Stimulated activated effector memory CD8-positive, alpha-beta T cell treated with anti-CD3 and anti-CD28 coated beads, Interleukin-12 subunit alpha, Interleukin-12 subunit beta, amount 100 ng/mL, for 72 hours (primary cell): ENCODE results near the gene ADCY7.

ENCODE experiments used
- ATAC-seq: fragments of 150-1000 bp; cut with Tn5 transposase; 2 replicates; pipeline ENCODE4 v1.10.0; 2021
- DNase-seq, 2 donors: peaks; one replicate each; pipeline ENCODE4 v3.0.0; 2021 to 2022; ENCODE audit warnings: low spot score in 2 of 2
- H3K27ac Mint-ChIP-seq: one replicate; pipeline ENCODE4 v1.8.0; 2022; ENCODE audit warnings: mild to moderate bottlenecking, mixed read lengths
- H3K36me3 Mint-ChIP-seq: one replicate; pipeline ENCODE4 v1.8.0; 2022; ENCODE audit warnings: mild to moderate bottlenecking, mixed read lengths
- H3K4me1 Mint-ChIP-seq: one replicate; pipeline ENCODE4 v1.8.0; 2022; ENCODE audit warnings: mixed read lengths
- H3K4me3 Mint-ChIP-seq: one replicate; pipeline ENCODE4 v1.8.0; 2022; ENCODE audit warnings: mild to moderate bottlenecking, mixed read lengths
- H3K9me3 Mint-ChIP-seq: one replicate; pipeline ENCODE4 v1.8.0; 2022; ENCODE audit warnings: mixed read lengths

Gene ADCY7

DNA sequence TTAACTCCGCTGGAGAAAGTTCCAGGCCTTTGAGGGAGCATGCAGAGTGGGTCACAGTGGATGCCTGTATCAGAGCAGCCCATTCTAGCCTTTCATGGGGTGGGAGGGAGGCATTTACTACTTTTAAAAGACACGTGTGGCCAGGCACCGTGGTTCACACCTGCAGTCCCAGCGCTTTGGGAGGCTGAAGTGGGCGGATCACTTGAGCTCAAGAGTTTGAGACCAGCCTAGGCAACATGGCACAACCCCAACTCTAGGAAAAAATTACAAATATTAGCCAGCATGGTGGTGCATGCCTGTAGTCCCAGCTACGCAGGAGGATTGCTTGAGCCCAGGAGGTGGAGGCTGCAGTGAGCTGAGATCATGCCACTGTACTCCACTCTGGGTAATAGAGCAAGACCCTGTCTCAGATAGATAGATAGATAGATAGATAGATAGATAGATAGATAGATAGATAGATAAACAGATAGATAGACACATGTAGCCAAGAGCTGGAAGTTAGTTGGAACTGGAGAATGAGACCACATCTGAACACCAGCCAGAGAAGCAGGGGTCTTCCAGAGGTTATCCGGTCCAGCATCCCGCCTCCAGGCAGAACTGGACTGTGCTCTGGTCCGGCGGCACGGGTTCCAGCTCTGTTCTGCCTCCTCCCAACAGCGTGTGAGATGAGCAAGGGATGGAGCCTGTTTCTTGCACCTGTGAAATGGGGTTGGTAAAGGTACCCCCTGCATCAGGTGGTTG, 3.6 kb downstream of the ADCY7 start:
- Mint-ChIP-seq H3K4me1 (peaks cover 94% of the 10 kb centered on the region), H3K4me3 (peak overlapping the region; percentile 81), H3K36me3 (peaks cover 42% of the 10 kb centered on the region), H3K9me3 (no peaks in the 10 kb centered on the region), H3K27ac (peak overlapping the region; percentile 100)
- DNase-seq, result no peak
- ATAC-seq, result no peak

DNA sequence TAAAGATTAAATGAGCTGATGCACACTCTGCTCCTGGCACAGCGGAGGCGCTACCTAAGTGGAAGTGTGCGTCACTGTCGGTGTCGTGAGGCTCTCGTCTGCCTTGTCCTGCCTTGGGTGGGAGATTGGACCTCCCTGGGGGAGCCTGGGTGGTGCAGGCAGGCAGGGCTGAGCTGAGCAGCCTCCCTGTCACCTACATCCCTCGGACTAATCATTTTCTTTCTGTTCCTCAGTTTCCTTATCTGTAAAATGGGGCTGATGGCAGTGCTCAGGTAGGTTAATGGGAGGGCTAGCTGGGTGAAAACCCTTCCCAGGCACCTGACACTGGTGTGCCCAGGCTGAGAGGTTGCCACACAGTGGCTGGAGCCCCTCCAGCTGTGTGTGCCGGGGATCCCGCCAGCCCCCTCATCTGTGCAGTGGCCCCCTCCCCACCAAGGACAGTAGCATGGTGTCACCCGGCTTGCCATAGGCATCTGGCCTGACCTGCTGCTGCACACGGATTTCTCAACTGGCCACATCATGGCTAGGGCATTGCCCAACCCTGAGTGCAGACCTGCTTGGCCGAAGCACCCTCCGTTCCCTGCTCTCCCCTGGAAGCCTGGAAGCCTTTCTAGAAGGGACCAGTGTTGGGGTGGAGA, 4.3 kb downstream of the ADCY7 start:
- Mint-ChIP-seq H3K4me1 (peaks cover 94% of the 10 kb centered on the region), H3K9me3 (no peaks in the 10 kb centered on the region), H3K4me3 (peak overlapping the region; percentile 81), H3K36me3 (peaks cover 42% of the 10 kb centered on the region), H3K27ac (peak overlapping the region; percentile 100)
- ATAC-seq (no peak), DNase-seq (no peak)

DNA sequence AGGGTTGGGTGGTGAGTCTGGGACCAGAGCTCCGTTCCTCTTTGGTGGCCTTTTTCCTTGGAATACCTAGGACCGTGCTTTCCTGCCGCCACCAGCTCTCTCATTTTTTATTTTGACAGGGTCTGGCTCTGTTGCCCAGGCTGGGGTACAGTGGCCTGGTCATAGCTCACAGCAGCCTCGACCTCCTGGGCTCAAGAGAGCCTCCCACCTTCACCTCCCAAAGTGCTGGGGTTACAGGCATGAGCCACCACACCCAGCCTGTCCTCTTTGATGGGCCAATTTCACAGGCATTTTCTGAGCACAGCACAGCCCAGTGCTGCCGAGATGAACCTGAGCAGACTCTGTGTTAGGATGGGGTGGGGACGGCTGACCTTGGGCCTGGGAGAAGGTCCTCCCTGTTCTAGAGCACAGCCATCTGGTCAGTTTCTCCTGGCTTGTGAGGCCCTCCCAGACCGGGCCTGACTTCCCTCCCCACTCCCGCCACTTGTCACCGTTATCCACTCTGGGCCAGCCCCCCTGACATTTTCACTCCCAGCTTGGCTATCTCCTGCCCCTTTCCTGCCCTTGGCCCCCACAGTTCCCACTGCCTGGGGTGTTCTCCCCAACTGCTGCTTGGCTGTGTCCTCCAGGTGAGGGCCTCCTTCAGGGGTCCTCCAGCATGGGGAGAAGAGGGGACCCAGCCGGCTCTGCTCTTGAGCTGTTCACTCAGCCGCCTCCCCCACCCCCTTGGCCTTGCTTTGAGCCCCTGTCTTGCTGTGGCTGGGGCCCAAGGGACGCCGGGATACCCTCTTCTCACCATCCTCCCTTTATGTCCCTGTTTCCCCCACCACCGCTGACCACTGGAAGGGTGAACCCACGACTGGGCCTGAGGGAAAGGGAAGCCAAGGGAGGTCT, 5.0 kb downstream of the ADCY7 start:
- Mint-ChIP-seq H3K9me3 (no peaks in the 10 kb centered on the region), H3K27ac (peak overlapping the region; percentile 100), H3K36me3 (peaks cover 38% of the 10 kb centered on the region), H3K4me1 (peaks cover 93% of the 10 kb centered on the region), H3K4me3 (peak overlapping the region; percentile 97)
- ATAC-seq (no peak), DNase-seq (no peak)

DNA sequence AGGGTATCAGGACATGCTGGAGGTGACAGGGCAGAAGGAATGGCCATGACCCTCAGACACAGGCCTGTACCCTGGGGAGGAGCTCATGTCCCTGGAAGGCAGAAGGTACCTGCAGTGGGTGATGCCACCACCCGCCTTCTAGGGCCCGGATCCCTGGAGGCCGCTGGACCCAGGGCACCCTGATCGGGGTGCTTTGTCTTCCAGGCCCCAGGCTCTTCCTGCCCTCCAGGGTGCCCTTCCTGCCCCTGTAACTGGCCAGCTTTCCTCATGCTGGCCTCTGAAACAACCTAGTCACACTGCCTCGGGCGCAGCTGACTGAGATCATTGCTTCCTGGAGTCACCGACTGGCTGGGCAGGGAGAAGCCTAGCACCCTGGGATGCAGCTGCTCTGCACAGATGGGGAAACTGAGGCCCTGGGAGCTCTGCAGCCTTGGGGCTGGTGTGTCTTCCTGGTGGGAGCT, 5.8 kb downstream of the ADCY7 start:
- H3K36me3 Mint-ChIP-seq, result peaks cover 34% of the 10 kb centered on the region

DNA sequence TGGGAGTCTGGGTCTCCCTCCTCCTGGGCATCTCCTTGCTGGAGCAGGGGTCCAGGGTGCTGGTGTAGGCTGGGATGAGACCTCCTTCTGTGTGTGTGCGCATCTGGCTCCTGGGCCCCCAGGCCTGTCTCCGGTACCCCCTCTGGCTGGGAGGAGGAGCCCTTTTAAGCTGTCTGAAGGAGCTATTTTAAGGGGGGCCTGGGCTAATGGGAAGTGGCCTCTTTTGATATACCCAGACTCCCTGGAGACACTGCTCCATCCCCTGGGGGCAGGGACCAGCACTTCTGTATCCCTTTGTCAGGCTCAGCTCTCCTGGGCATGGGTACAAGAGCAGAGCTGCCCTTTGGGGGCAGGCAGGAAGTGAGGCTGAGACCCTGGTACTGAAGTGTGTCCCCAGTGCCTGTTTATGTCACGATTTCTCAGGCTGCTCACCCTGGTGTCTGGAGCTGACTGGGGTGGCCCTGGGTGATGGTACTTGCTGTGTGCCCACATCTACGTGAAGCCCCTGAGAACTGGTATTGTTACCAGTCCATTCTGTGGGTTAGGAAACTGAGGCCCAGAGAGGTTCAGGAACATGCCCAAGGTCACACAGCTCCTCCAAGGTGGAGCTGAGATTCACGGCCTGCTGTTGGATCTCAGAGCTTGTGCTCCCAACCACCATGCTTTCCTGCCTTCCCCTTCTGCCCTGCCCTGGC, 6.5 kb downstream of the ADCY7 start:
- Mint-ChIP-seq H3K4me1 (peaks cover 93% of the 10 kb centered on the region), H3K9me3 (no peaks in the 10 kb centered on the region), H3K36me3 (peaks cover 36% of the 10 kb centered on the region), H3K4me3 (peak overlapping the region; percentile 97), H3K27ac (peak overlapping the region; percentile 100)
- ATAC-seq, result no peak
- no peak for DNase-seq

More for the DNA sequence above, 5.8 kb downstream of the ADCY7 start:
- Mint-ChIP-seq H3K9me3 (no peaks in the 10 kb centered on the region), H3K4me1 (peaks cover 93% of the 10 kb centered on the region), H3K27ac (peak overlapping the region; percentile 100), H3K4me3 (peak overlapping the region; percentile 97)
- no peak for ATAC-seq
- no peak for DNase-seq

DNA sequence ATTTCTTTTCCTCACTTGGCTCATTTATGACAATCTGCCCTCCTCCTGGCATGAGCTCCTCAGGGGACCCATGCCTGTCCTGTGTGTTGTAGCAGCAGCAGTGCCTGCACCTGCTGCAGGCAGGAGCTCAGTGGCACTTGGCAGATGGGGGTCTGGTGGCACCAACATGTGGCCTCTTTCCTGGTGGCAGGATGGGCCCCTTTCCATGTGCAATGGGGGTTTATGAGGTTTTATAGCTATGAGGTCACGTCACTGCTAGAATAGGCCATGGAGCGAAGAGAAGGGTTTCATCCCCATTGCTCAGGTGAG, 7.0 kb downstream of the ADCY7 start:
- Mint-ChIP-seq H3K4me3 (peak overlapping the region; percentile 97), H3K36me3 (peaks cover 41% of the 10 kb centered on the region), H3K9me3 (peaks cover 3% of the 10 kb centered on the region), H3K27ac (peak overlapping the region; percentile 100), H3K4me1 (peaks cover 93% of the 10 kb centered on the region)
- DNase-seq (no peak), ATAC-seq (no peak)

DNA sequence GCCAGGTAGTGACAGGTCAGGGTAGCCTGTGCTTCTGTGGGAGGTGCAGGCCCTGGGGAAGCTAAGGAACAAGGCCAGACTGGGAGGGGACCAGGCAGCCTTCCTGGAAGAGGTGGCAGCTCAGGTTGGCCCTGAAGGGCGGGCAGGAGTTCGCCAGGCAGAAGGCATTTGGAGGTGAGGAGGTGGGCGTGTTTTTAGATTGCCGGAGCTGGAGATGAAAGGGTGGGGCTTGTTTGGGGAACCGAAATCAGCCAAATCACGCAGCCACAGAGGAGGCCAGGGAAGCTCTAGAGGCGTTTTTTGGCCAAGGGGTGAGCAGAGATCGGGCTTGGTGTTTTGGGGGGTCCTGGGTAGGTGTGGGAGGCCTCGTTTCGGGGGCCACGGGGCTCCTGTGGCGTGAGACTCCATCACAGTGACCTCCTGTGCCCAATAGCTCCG, 7.6 kb downstream of the ADCY7 start:
- H3K4me1 Mint-ChIP-seq, result peaks cover 93% of the 10 kb centered on the region
- H3K27ac Mint-ChIP-seq, result peak overlapping the region; percentile 100
- H3K36me3 Mint-ChIP-seq, result peaks cover 46% of the 10 kb centered on the region
- DNase-seq (no peak), ATAC-seq (peak; percentile 47)
- H3K9me3 Mint-ChIP-seq, result peaks cover 5% of the 10 kb centered on the region
- H3K4me3 Mint-ChIP-seq, result peak overlapping the region; percentile 97

DNA sequence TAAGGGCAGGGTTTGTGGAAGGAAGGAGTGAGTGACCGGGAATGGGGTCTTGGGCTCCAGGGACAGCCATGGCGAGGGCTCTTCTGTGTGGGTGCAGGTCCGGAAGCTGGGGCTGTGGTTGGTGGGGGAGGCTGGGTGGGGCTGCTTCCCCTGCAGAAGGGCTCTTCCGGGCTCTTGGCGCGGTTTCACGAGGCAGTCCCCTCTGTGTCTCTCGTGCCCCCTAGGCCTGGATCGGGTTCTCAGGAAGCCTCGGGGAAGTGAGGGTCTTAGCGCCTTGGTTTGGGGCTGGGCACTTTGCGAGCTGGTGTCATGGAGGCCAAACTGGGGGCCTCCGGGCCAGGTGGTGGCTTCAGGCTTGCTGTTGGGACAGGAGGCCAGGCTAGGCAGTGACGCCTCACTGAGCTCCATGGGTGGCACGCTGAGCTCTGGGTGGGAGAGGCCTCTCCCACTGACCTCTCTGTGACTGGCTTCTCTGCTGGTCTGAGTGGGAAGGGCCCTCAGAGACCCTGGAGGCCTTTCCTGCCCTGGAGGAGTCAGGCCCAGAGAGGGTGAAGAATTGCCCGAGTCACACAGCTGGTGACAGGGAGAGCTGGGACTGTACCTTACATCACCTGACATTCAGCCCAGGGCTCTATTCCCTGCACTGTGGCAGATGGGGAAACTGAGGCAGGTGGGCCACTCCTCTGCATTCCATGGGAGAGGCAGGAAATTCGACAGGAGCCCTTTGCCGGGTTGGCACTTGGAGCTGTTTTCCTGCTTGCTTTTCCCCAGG, 8.2 kb downstream of the ADCY7 start:
- ATAC-seq (peak; percentile 54), DNase-seq (peak in 1 of 2 donors; percentile 77)
- H3K9me3 Mint-ChIP-seq, result peaks cover 5% of the 10 kb centered on the region
- peak overlapping the region; percentile 100 for H3K27ac Mint-ChIP-seq
- peak overlapping the region; percentile 97 for H3K4me3 Mint-ChIP-seq
- peaks cover 48% of the 10 kb centered on the region for H3K36me3 Mint-ChIP-seq
- H3K4me1 Mint-ChIP-seq, result peaks cover 93% of the 10 kb centered on the region

DNA sequence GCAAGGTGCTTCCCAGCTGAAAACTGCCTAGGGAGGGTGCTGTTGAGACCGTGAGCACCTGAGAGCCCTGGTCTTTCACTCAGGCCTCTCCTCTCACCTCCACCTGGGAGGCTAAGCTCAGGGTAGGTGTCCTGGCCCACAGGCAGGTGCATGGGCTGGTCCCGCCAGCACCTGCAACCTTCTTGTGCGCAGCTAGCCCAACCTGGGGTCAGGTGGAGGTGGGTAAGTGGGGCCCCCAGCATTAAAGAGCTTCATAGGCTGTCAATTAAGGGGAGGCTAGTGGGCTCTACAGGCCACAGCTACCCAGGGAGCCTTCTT, 8.7 kb downstream of the ADCY7 start:
- no peak for ATAC-seq
- Mint-ChIP-seq H3K27ac (peak overlapping the region; percentile 100), H3K4me3 (peak overlapping the region; percentile 97), H3K9me3 (peaks cover 5% of the 10 kb centered on the region), H3K36me3 (peaks cover 54% of the 10 kb centered on the region), H3K4me1 (peaks cover 93% of the 10 kb centered on the region)
- DNase-seq, result no peak

DNA sequence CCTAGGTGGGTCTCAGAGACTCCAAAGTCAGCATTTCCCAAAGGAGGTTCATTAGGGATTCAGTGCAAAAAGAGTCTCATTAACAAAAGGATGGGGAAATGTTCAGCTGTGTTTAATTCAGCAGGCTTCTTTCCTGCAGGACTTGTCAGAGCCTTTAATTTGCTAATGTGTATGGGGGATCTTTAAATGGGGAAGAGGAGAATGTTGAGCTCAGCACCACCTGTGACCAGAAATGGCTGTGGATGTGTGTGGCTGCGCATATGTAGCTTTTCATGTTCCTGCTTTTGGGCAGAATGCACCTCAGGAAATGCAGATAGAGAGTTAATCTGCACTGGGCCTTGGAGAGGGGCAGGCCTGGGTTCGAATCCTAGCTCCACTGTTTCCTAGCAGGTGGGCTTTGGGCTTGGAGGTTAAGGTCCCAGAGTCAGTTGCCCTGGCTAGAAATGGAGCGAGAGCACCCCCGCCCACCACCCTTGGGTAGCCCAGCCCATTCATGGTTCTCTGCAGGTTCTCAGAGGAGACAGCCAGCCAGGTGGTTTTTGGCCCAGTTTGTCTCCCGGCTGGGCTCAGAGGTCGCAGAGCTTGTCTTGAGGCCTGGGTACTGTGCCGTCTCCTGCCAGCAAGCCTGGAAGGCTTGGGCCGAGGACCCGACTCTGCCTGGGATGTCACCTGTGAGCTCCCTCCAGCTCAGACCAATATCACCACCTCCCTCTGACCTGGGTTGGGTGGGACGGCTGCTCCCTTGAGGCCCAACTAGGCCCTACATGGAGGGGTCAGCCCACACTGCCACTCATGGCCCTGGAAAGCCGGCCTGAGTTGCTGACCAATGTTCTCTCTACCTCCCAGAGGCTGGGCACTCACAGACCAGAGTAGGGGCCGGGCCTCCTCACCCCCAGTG, 9.3 kb downstream of the ADCY7 start:
- Mint-ChIP-seq H3K27ac (peak overlapping the region; percentile 100), H3K36me3 (peaks cover 54% of the 10 kb centered on the region), H3K9me3 (peaks cover 5% of the 10 kb centered on the region), H3K4me3 (peak overlapping the region; percentile 97), H3K4me1 (peaks cover 93% of the 10 kb centered on the region)
- ATAC-seq (no peak), DNase-seq (no peak)

DNA sequence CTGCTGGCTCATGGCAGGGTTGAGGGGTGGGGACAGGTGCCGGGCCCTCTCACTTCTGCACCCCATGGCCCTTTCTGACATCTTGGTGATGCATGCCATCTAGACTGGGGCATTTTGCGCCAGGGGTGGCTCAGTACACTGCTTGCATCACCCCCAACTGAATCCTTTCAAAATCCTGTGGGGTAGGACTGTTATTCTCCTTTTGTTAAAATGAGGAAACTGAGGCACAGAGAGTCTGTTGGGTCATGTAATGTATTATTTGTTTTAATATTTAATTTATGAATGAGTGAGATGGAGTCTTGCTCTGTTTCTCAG, 9.9 kb downstream of the ADCY7 start:
- ATAC-seq, result no peak
- peak overlapping the region; percentile 93 for H3K27ac Mint-ChIP-seq
- H3K4me1 Mint-ChIP-seq, result peaks cover 93% of the 10 kb centered on the region
- peaks cover 5% of the 10 kb centered on the region for H3K9me3 Mint-ChIP-seq
- H3K36me3 Mint-ChIP-seq, result peaks cover 50% of the 10 kb centered on the region
- no peak for DNase-seq
- H3K4me3 Mint-ChIP-seq, result peak overlapping the region; percentile 97

DNA sequence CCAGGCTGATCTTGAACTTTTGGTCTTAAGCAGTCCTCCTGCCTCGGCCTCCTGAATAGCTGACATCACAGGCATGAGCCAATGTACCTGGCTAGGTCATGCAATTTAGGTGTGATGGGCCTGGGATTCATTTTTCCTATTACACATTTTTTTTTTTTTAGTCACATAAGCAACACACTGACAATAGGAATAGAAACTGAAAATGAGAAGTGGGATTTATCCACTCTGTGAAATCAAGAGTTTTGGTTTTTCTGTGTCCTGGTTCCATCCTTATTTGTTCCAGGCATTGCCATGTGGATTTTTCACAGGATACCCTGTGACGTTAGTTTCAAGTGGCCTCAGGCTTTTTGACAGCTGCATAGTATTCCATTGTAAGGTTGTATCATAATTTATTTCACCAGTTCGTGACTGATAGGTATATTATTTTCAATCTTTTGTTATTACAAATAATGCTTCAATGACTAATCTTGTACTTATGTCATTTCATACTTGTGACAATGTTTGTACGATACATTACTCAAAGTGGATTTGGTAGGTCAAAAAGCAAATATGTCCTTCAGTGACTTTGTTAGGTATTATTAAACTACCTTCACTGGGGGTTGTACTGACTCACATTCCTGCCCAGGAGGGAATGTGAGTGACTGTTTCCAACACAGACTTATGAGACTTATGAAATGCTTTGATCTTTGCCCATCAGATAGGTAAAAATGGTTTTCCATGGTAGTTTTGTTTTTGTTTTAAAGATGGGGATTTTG, 10.6 kb downstream of the ADCY7 start:
- peak overlapping the region; percentile 93 for H3K27ac Mint-ChIP-seq
- peaks cover 46% of the 10 kb centered on the region for H3K36me3 Mint-ChIP-seq
- DNase-seq (no peak), ATAC-seq (peak; percentile 73)
- peaks cover 93% of the 10 kb centered on the region for H3K4me1 Mint-ChIP-seq
- peaks cover 5% of the 10 kb centered on the region for H3K9me3 Mint-ChIP-seq
- peak overlapping the region; percentile 72 for H3K4me3 Mint-ChIP-seq

DNA sequence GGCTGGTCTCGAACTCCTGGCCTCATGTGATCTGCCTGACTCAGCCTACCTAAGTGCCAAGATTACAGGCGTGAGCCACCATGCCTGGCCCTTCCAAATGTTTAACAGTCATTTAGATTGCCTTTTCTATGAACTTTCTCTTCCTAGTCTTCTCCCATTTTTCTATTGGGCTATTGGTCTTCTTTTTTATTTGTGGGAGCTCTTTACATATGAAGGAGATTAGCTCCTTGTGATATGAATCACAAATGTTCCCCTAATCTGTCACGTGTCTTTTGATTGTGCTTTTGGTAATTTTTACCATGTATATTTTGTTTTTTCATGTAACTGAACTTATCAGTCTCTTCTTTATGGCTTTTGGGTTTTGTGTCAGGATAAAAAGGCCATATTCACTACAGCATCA, 11.9 kb downstream of the ADCY7 start:
- Mint-ChIP-seq H3K4me1 (peaks cover 93% of the 10 kb centered on the region), H3K9me3 (peaks cover 5% of the 10 kb centered on the region), H3K27ac (peak overlapping the region; percentile 93), H3K36me3 (peaks cover 47% of the 10 kb centered on the region), H3K4me3 (peak overlapping the region; percentile 72)
- no peak for DNase-seq
- no peak for ATAC-seq
